HepG2 (cell line): Measurements from ENCODE around the gene RRP12. TPM values are rescaled to one million over a fixed set of nuclear protein-coding genes. Genes with fewer than 3 reads are reported as not detected.
A peak's percentile ranks its signal among the peaks of the same experiment; 100 is the strongest.

ENCODE experiments used
- ADNP ChIP-seq: sonication (generic); formaldehyde crosslinking; IDR thresholded peaks from 2 replicates; pipeline ENCODE4 v1.4.0; 2020; ENCODE audit warnings: missing genetic modification reagents
- ELF4 ChIP-seq: sonication (generic); formaldehyde crosslinking; IDR thresholded peaks from 2 replicates; pipeline ENCODE4 v1.5.0; 2020; ENCODE audit warnings: missing genetic modification reagents, mild to moderate bottlenecking, moderate library complexity, borderline replicate concordance
- EP300 ChIP-seq, 3 experiments: sonication (generic) in 1 of 3; formaldehyde crosslinking in 1 of 3; IDR thresholded peaks; 2 replicates each; pipeline versions ENCODE4 v1.5.1 to v1.6.1; 2011 to 2020; ENCODE audit warnings: low read depth in 2 of 3, low read length in 2 of 3, borderline replicate concordance in 1 of 3, improper control_type of control experiment in 1 of 3, mild to moderate bottlenecking in 1 of 3, missing genetic modification reagents in 1 of 3, moderate library complexity in 1 of 3
- ESRRA ChIP-seq: sonication (generic); formaldehyde crosslinking; IDR thresholded peaks from 2 replicates; pipeline ENCODE4 v1.5.1; 2020; ENCODE audit warnings: mild to moderate bottlenecking, low read depth, missing genetic modification reagents
- FOXP1 ChIP-seq, 2 experiments: fragments of 450-650 bp in 1 of 2; IDR thresholded peaks; 2 replicates each; pipeline ENCODE4 v1.6.1; 2017 to 2018; ENCODE audit warnings: antibody characterized with exemption in 1 of 2
- HNRNPK ChIP-seq: fragments of 200-400 bp; formaldehyde crosslinking; IDR thresholded peaks from 2 replicates; pipeline ENCODE4 v1.6.1; 2018; ENCODE audit warnings: low read length, low read depth, moderate library complexity, mild to moderate bottlenecking; ENCODE audit not compliant: poor library complexity, severe bottlenecking
- HOXA7 ChIP-seq: sonication (generic); formaldehyde crosslinking; IDR thresholded peaks from 2 replicates; pipeline ENCODE4 v1.8.1; 2022; ENCODE audit warnings: mild to moderate bottlenecking, missing genetic modification reagents, moderate library complexity
- ISL2 ChIP-seq: sonication (generic); formaldehyde crosslinking; IDR thresholded peaks from 2 replicates; pipeline ENCODE4 v1.5.0; 2020; ENCODE audit warnings: missing genetic modification reagents
- KDM3A ChIP-seq: IDR thresholded peaks from 2 replicates; pipeline ENCODE4 v1.6.1; 2018; ENCODE audit warnings: low read depth, missing compliant biosample characterization
- KLF16 ChIP-seq, 2 experiments: sonication (generic) in 1 of 2; formaldehyde crosslinking in 1 of 2; IDR thresholded peaks; 2 replicates each; pipeline versions ENCODE4 v1.6.1 to v1.8.0; 2016 to 2023; ENCODE audit warnings: missing genetic modification reagents in 2 of 2, missing compliant biosample characterization in 1 of 2
- SCMH1 ChIP-seq: sonication (generic); formaldehyde crosslinking; IDR thresholded peaks from 2 replicates; pipeline ENCODE4 v1.9.0; 2021; ENCODE audit warnings: missing genetic modification reagents, mild to moderate bottlenecking, borderline replicate concordance
- SIX4 ChIP-seq: sonication (generic); formaldehyde crosslinking; IDR thresholded peaks from 2 replicates; pipeline ENCODE4 v1.4.0; 2020; ENCODE audit warnings: missing genetic modification reagents
- SP2 ChIP-seq: sonication (generic); formaldehyde crosslinking; IDR thresholded peaks from 2 replicates; pipeline ENCODE4 v1.5.1; 2020; ENCODE audit warnings: mild to moderate bottlenecking, missing genetic modification reagents
- STAG1 ChIP-seq: sonication (generic); formaldehyde crosslinking; IDR thresholded peaks from 2 replicates; pipeline ENCODE4 v1.4.0; 2020; ENCODE audit warnings: missing genetic modification reagents
- TBL1XR1 ChIP-seq: fragments of 150-350 bp; IDR thresholded peaks from 2 replicates; pipeline ENCODE4 v1.6.1; 2014; ENCODE audit warnings: borderline replicate concordance, low read length; ENCODE audit not compliant: partially characterized antibody
- YEATS2 ChIP-seq: sonication (generic); formaldehyde crosslinking; IDR thresholded peaks from 2 replicates; pipeline ENCODE4 v1.4.0; 2020; ENCODE audit warnings: missing genetic modification reagents, borderline replicate concordance
- ZBTB26 ChIP-seq: IDR thresholded peaks from 2 replicates; pipeline ENCODE4 v1.6.1; 2016; ENCODE audit warnings: missing compliant biosample characterization, missing genetic modification reagents, borderline replicate concordance
- ZNF580 ChIP-seq: IDR thresholded peaks from 2 replicates; pipeline ENCODE4 v1.6.1; 2016; ENCODE audit warnings: low read depth, borderline replicate concordance
- ZNF720 ChIP-seq: sonication (generic); formaldehyde crosslinking; IDR thresholded peaks from 2 replicates; pipeline ENCODE4 v1.4.0; 2020; ENCODE audit warnings: missing genetic modification reagents
- ZNF775 ChIP-seq: sonication (generic); formaldehyde crosslinking; IDR thresholded peaks from 2 replicates; pipeline ENCODE4 v1.4.0; 2020; ENCODE audit warnings: missing genetic modification reagents, mild to moderate bottlenecking, moderate library complexity, borderline replicate concordance
- ZNF781 ChIP-seq: sonication (generic); formaldehyde crosslinking; IDR thresholded peaks from 2 replicates; pipeline ENCODE4 v1.5.1; 2020; ENCODE audit warnings: borderline replicate concordance, mild to moderate bottlenecking, missing genetic modification reagents; ENCODE audit errors: not compliant biosample characterization
- polyA plus RNA-seq, 8 experiments: library from polyadenylated mRNA; depleted of rRNA in 3 of 8; stranded (reverse) in 7 of 8; unstranded in 1 of 8; fragments of >200 nt; fragmentation: Illumina TruSeq in 4 of 8; extraction: Trizol in 4 of 8; gene quantifications; 2 replicates each; pipeline versions ENCODE4 v1.2.1 to v1.2.3, GENCODE V29; 2011 to 2016; ENCODE audit warnings: low read depth in 4 of 8, missing spikeins in 1 of 8, mixed read lengths in 1 of 8; ENCODE audit not compliant: insufficient read depth in 1 of 8
- total RNA-seq, 5 experiments: library from RNA; depleted of rRNA; stranded (reverse); fragments of >200 nt; fragmentation: Illumina TruSeq; extraction: Trizol; gene quantifications; 2 replicates each; pipeline ENCODE4 v1.2.3, GENCODE V29; 2016; ENCODE audit warnings: low read depth in 1 of 5
- TF ChIP-seq, protein P1 (sequence below): sonication (generic); formaldehyde crosslinking; IDR thresholded peaks from 2 replicates; pipeline ENCODE4 v1.4.0; 2020; ENCODE audit warnings: mild to moderate bottlenecking, missing genetic modification reagents
- TF ChIP-seq, protein P2 (sequence below): sonication (generic); formaldehyde crosslinking; IDR thresholded peaks from 2 replicates; pipeline ENCODE4 v1.4.0; 2020; ENCODE audit warnings: mild to moderate bottlenecking, missing genetic modification reagents
- TF ChIP-seq, protein P3 (sequence below): sonication (generic); formaldehyde crosslinking; IDR thresholded peaks from 2 replicates; pipeline ENCODE4 v1.8.0; 2022; ENCODE audit warnings: mild to moderate bottlenecking, missing genetic modification reagents, moderate library complexity

Gene RRP12
- total and polyA plus RNA-seq, 2 of the 13 experiments (the other 11 are each of a cell fraction or from before 2014, with no cell fraction given): 13.2 to 39.4 TPM

- TF ChIP-seq, protein P1, sequence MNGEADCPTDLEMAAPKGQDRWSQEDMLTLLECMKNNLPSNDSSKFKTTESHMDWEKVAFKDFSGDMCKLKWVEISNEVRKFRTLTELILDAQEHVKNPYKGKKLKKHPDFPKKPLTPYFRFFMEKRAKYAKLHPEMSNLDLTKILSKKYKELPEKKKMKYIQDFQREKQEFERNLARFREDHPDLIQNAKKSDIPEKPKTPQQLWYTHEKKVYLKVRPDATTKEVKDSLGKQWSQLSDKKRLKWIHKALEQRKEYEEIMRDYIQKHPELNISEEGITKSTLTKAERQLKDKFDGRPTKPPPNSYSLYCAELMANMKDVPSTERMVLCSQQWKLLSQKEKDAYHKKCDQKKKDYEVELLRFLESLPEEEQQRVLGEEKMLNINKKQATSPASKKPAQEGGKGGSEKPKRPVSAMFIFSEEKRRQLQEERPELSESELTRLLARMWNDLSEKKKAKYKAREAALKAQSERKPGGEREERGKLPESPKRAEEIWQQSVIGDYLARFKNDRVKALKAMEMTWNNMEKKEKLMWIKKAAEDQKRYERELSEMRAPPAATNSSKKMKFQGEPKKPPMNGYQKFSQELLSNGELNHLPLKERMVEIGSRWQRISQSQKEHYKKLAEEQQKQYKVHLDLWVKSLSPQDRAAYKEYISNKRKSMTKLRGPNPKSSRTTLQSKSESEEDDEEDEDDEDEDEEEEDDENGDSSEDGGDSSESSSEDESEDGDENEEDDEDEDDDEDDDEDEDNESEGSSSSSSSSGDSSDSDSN: peak; percentile 87
- TF ChIP-seq, protein P2, sequence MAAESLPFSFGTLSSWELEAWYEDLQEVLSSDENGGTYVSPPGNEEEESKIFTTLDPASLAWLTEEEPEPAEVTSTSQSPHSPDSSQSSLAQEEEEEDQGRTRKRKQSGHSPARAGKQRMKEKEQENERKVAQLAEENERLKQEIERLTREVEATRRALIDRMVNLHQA (CRISPR knock-in tag): no peak
- TF ChIP-seq ISL2 (no peak), SCMH1 (CRISPR knock-in tag) (no peak), HOXA7 (no peak), ZNF775 (no peak), EP300 (IDR thresholded peaks at IDR 0.05; ENCODE audit: low read depth in 2 of 2, low read length in 2 of 2) (no peak), EP300 (CRISPR knock-in tag; IDR thresholded peaks at IDR 0.05; ENCODE audit: borderline replicate concordance) (no peak), KDM3A (CRISPR knock-in tag) (no peak; the same call in none of the 2 replicates), ZNF781 (no peak), TBL1XR1 (no peak), YEATS2 (0 out of 2 replicates have a peak, but pooled peaks have one; percentile 27), HNRNPK (no peak), ELF4 (no peak), FOXP1 (IDR thresholded peaks at IDR 0.05) (no peak), FOXP1 (CRISPR knock-in tag; IDR thresholded peaks at IDR 0.05) (0 out of 2 replicates have a peak, but pooled peaks have one; percentile 19), ESRRA (CRISPR knock-in tag) (no peak), ZBTB26 (CRISPR knock-in tag) (0 out of 2 replicates have a peak, but pooled peaks have one; percentile 42), SP2 (CRISPR knock-in tag) (no peak; the same call in 1 of the 2 replicates), ZNF580 (CRISPR knock-in tag) (no peak; the same call in 1 of the 2 replicates), ZNF720 (CRISPR knock-in tag) (no peak), KLF16 (CRISPR knock-in tag; IDR thresholded peaks at IDR 0.05) (no peak), SIX4 (CRISPR knock-in tag) (no peak), ADNP (CRISPR knock-in tag) (no peak), STAG1 (CRISPR knock-in tag) (no peak; the same call in 1 of the 2 replicates)
- TF ChIP-seq, protein P3, sequence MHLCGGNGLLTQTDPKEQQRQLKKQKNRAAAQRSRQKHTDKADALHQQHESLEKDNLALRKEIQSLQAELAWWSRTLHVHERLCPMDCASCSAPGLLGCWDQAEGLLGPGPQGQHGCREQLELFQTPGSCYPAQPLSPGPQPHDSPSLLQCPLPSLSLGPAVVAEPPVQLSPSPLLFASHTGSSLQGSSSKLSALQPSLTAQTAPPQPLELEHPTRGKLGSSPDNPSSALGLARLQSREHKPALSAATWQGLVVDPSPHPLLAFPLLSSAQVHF: no peak
Observed at GRCh38 chr10:97319671-97320479, 81.3 kb downstream of the RRP12 start (continued).
